UCSD-AML1 (cell line): ENCODE data around the gene HIF3A.
A peak's percentile ranks its signal among the peaks of the same experiment; 100 is the strongest.
"Not testable (repeated sequence)": the region's sequence is repeated elsewhere in the genome, so short reads cannot be mapped to it uniquely, and the experiment has no call there.

Experiments used
- DNase-seq: peaks from one replicate; lab custom pipeline; 2025; ENCODE audit not compliant: unreplicated experiment; lab: John Stamatoyannopoulos, UW

The HIF3A gene

GRCh38 chr19:46296722-46297461 is at the start of gene HIF3A:
Gene HIF3A (plus strand): TSS chr19:46297042. CDS start chr19:46297077, 35 bp downstream.
- no peak for DNase-seq

GRCh38 chr19:46250076-46250735 is 46.6 kb upstream of the HIF3A start:
- DNase-seq, result no peak

- DNase-seq, result no peak
Observed at GRCh38 chr19:46251416-46251815, 45.4 kb upstream of the HIF3A start.

- DNase-seq, result no peak
Observed at GRCh38 chr19:46254776-46255175, 42.1 kb upstream of the HIF3A start.

- no peak for DNase-seq
Observed at GRCh38 chr19:46256855-46257254, 40.0 kb upstream of the HIF3A start.

GRCh38 chr19:46261501-46261900 is 35.3 kb upstream of the HIF3A start:
- not testable (repeated sequence) for DNase-seq

GRCh38 chr19:46262684-46263296 is 34.1 kb upstream of the HIF3A start:
- DNase-seq, result not testable (repeated sequence)

GRCh38 chr19:46264801-46265200 is 32.0 kb upstream of the HIF3A start:
- DNase-seq, result not testable (repeated sequence)

- peak; percentile 35 for DNase-seq
Observed at GRCh38 chr19:46265217-46265828, 31.5 kb upstream of the HIF3A start.

GRCh38 chr19:46269101-46269500 is 27.7 kb upstream of the HIF3A start:
- no peak for DNase-seq

- DNase-seq, result no peak
Observed at GRCh38 chr19:46270521-46271256, 26.2 kb upstream of the HIF3A start.

GRCh38 chr19:46271481-46272197 is 25.2 kb upstream of the HIF3A start:
- DNase-seq, result no peak

- DNase-seq, result not testable (repeated sequence)
Observed at GRCh38 chr19:46273931-46274330, 22.9 kb upstream of the HIF3A start.

GRCh38 chr19:46279177-46279576 is 17.7 kb upstream of the HIF3A start:
- DNase-seq, result no peak

- peak; percentile 18 for DNase-seq
Observed at GRCh38 chr19:46283771-46284170, 13.1 kb upstream of the HIF3A start.

- DNase-seq, result no peak
Observed at GRCh38 chr19:46284635-46285034, 12.2 kb upstream of the HIF3A start.

- DNase-seq, result no peak
Observed at GRCh38 chr19:46287585-46287984, 9.3 kb upstream of the HIF3A start.

- DNase-seq, result no peak
Observed at GRCh38 chr19:46288896-46289588, 7.8 kb upstream of the HIF3A start.

GRCh38 chr19:46289724-46290619 is 6.9 kb upstream of the HIF3A start:
- DNase-seq, result no peak
